ENCODE results near the gene GRM7. TPM values are rescaled to one million over a fixed set of nuclear protein-coding genes. Genes with fewer than 3 reads are reported as not detected.

The GRM7 gene
- polyA plus RNA-seq, 1 experiment: not detected

GRCh38 chr3:7573330-7573729, 712.4 kb downstream of the GRM7 start:
- TF ChIP-seq, protein P1, sequence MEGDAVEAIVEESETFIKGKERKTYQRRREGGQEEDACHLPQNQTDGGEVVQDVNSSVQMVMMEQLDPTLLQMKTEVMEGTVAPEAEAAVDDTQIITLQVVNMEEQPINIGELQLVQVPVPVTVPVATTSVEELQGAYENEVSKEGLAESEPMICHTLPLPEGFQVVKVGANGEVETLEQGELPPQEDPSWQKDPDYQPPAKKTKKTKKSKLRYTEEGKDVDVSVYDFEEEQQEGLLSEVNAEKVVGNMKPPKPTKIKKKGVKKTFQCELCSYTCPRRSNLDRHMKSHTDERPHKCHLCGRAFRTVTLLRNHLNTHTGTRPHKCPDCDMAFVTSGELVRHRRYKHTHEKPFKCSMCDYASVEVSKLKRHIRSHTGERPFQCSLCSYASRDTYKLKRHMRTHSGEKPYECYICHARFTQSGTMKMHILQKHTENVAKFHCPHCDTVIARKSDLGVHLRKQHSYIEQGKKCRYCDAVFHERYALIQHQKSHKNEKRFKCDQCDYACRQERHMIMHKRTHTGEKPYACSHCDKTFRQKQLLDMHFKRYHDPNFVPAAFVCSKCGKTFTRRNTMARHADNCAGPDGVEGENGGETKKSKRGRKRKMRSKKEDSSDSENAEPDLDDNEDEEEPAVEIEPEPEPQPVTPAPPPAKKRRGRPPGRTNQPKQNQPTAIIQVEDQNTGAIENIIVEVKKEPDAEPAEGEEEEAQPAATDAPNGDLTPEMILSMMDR (IDR thresholded peaks at IDR 0.05; ENCODE audit: low read depth, low read length): no peak
- CTCF ChIA-PET: no interaction called here
- no peak overlapping the region for H3K27ac ChIP-seq (ENCODE audit: low read depth, low read length)

DNA sequence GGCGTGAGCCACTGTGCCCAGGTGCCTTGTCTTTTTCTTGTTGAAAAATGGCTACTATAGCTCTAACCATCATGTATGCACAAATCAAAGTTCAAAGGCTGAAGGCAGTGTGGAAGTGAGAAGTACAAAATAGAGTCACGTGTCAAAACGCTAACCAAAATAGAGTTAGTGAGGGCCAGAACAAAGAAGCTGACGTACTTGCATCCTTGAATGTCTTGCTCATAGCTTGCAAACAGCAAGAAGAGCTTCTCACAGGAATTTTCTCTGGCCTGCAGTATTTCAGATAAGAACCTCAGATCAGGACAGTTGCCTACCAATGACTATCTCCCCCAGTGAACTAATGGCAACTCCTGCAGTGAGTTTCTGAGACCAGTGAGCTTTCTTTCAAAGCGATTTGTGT, 713.5 kb downstream of the GRM7 start:
- TF ChIP-seq, protein P1 (IDR thresholded peaks at IDR 0.05; ENCODE audit: low read depth, low read length): no peak
- ChIA-PET POLR2A (no interaction called here), CTCF (no interaction called here)
- H3K27ac ChIP-seq (ENCODE audit: low read depth, low read length): no peak overlapping the region
- no peak overlapping the region for H3K4me3 ChIP-seq (ENCODE audit: low read depth, low read length)
- DNase-seq (ENCODE audit: low read depth, low spot score): no peak
- H3K9me3 ChIP-seq (ENCODE audit: control insufficient read depth, insufficient read depth, low read length): peaks cover 19% of the 10 kb centered on the region; the same call in 1 of the 2 replicates
- H3K27me3 ChIP-seq (ENCODE audit: control insufficient read depth, insufficient read depth, low read length): no peaks in the 10 kb centered on the region

More at GRCh38 chr3:7573330-7573729, 712.4 kb downstream of the GRM7 start:
- DNase-seq (ENCODE audit: low read depth, low spot score): no peak
- Histone ChIP-seq H3K27me3 (ENCODE audit: control insufficient read depth, insufficient read depth, low read length) (no peaks in the 10 kb centered on the region), H3K9me3 (ENCODE audit: control insufficient read depth, insufficient read depth, low read length) (peaks cover 22% of the 10 kb centered on the region), H3K4me3 (ENCODE audit: low read depth, low read length) (no peak overlapping the region)
- POLR2A ChIA-PET: no interaction called here

DNA sequence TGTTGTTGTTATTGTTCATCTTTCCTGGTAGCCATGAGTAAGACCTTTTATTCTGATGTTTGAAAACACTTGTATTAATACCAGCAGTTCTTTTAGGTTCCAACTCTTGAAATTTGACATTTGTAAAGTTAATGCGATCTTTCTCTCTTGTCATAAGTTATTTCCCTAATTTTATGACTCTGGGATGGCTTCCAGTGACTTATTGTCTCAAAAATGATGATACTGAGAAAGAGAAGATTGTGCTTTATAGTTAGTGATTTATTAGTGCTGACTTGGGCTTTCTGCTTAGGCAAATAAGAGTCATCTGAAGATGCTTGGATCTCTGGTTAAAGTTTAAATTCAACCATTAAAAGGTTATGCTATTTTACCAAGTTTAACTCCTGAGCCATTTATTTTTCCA, 715.2 kb downstream of the GRM7 start:
- TF ChIP-seq, protein P1 (IDR thresholded peaks at IDR 0.05; ENCODE audit: low read depth, low read length): no peak
- POLR2A ChIA-PET: no interaction called here
- H3K27me3 ChIP-seq (ENCODE audit: control insufficient read depth, insufficient read depth, low read length): no peaks in the 10 kb centered on the region
- DNase-seq (ENCODE audit: low read depth, low spot score): no peak
- H3K9me3 ChIP-seq (ENCODE audit: control insufficient read depth, insufficient read depth, low read length): peaks cover 7% of the 10 kb centered on the region; the same call in 1 of the 2 replicates
- CTCF ChIA-PET: no interaction called here
- no peak overlapping the region for H3K27ac ChIP-seq (ENCODE audit: low read depth, low read length)
- H3K4me3 ChIP-seq (ENCODE audit: low read depth, low read length): no peak overlapping the region

- Histone ChIP-seq H3K9me3 (ENCODE audit: control insufficient read depth, insufficient read depth, low read length) (peaks cover 7% of the 10 kb centered on the region; the same call in 1 of the 2 replicates), H3K4me3 (ENCODE audit: low read depth, low read length) (no peak overlapping the region), H3K27ac (ENCODE audit: low read depth, low read length) (no peak overlapping the region), H3K27me3 (ENCODE audit: control insufficient read depth, insufficient read depth, low read length) (no peaks in the 10 kb centered on the region)
- ChIA-PET CTCF (no interaction called here), POLR2A (no interaction called here)
- DNase-seq (ENCODE audit: low read depth, low spot score): no peak
- TF ChIP-seq, protein P1 (IDR thresholded peaks at IDR 0.05; ENCODE audit: low read depth, low read length): no peak
Measured at GRCh38 chr3:7576506-7576905, 715.6 kb downstream of the GRM7 start.

GRCh38 chr3:7577513-7577912, 716.6 kb downstream of the GRM7 start:
- DNase-seq (ENCODE audit: low read depth, low spot score): no peak
- Histone ChIP-seq H3K27ac (ENCODE audit: low read depth, low read length) (no peak overlapping the region), H3K27me3 (ENCODE audit: control insufficient read depth, insufficient read depth, low read length) (no peaks in the 10 kb centered on the region), H3K9me3 (ENCODE audit: control insufficient read depth, insufficient read depth, low read length) (peaks cover 7% of the 10 kb centered on the region; the same call in 1 of the 2 replicates), H3K4me3 (ENCODE audit: low read depth, low read length) (no peak overlapping the region)
- CTCF ChIA-PET: no interaction called here
- TF ChIP-seq, protein P1 (IDR thresholded peaks at IDR 0.05; ENCODE audit: low read depth, low read length): no peak
- POLR2A ChIA-PET: no interaction called here

Measured in AG04450 (cell line).